Endothelial cell of umbilical vein (primary cell): Measurements from ENCODE around the gene PKNOX2. TPM values are rescaled to one million over a fixed set of nuclear protein-coding genes. Genes with fewer than 3 reads are reported as not detected.

Source experiments
- BruUV-seq: library from RNA; stranded (reverse); fragments of 400-500 nt; replicated peaks from 2 replicates; lab custom pipeline; 2021; lab: Mats Ljungman, UMichigan
- CTCF ChIA-PET: fragments of 300-600, 350-600 bp; sonication (Branson Sonifier 250); formaldehyde crosslinking; loops from one replicate; lab custom pipeline; 2021; ENCODE audit warnings: antibody characterized with exemption, inconsistent platforms; lab: Charles Lee
- POLR2A ChIA-PET: fragments of 300-600, 350-600 bp; sonication (Branson Sonifier 250); formaldehyde crosslinking; loops from one replicate; lab custom pipeline; 2021; ENCODE audit warnings: antibody characterized with exemption, inconsistent platforms; lab: Charles Lee
- DNase-seq: peaks from one replicate; pipeline ENCODE4 v3.0.0-alpha.2; 2011; ENCODE audit warnings: low read depth, low spot score
- FAIRE-seq: peaks from 2 replicates; lab custom pipeline; 2011; peaks lifted over from hg19 to GRCh38; lab: Jason Lieb, UNC
- H2AFZ ChIP-seq: 2 replicates; pipeline ENCODE4 v1.6.0; 2012; ENCODE audit warnings: low read depth, low read length, control low read depth, inconsistent platforms
- H3K27ac ChIP-seq: 2 replicates; pipeline ENCODE4 v1.5.1; 2011; ENCODE audit warnings: low read depth, mild to moderate bottlenecking, control low read depth, low read length, moderate library complexity; ENCODE audit not compliant: insufficient read depth
- H3K27me3 ChIP-seq, 2 experiments: 2 replicates each; pipeline versions ENCODE4 v1.6.0 to v1.6.1; 2011; ENCODE audit warnings: low read length in 2 of 2, mixed read lengths in 1 of 2; ENCODE audit not compliant: control insufficient read depth in 2 of 2, insufficient read depth in 2 of 2
- H3K36me3 ChIP-seq, 2 experiments: 2 replicates in 1 of 2; 3 replicates in 1 of 2; pipeline ENCODE4 v1.5.1; 2011; ENCODE audit warnings: low read length in 2 of 2, mild to moderate bottlenecking in 1 of 2, moderate library complexity in 1 of 2; ENCODE audit not compliant: control insufficient read depth in 2 of 2, insufficient read depth in 2 of 2; ENCODE audit errors: extremely low read depth in 1 of 2
- H3K4me1 ChIP-seq: 3 replicates; pipeline ENCODE4 v1.5.1; 2011; ENCODE audit warnings: mild to moderate bottlenecking, low read length; ENCODE audit not compliant: control insufficient read depth, insufficient read depth; ENCODE audit errors: extremely low read depth
- H3K4me2 ChIP-seq: 2 replicates; pipeline ENCODE4 v1.6.1; 2011; ENCODE audit warnings: low read length, control low read depth, mixed read lengths; ENCODE audit not compliant: insufficient read depth
- H3K4me3 ChIP-seq, 3 experiments: fragments of 200-600 bp in 1 of 3; sonication (generic), shearing (Covaris generic) in 1 of 3; replicated peaks in 1 of 3; 2 replicates each; pipeline ENCODE4 v1.5.1; 2011 to 2016; ENCODE audit warnings: control low read depth in 3 of 3, low read length in 3 of 3, mild to moderate bottlenecking in 2 of 3, inconsistent platforms in 1 of 3, low read depth in 1 of 3, moderate library complexity in 1 of 3; ENCODE audit not compliant: insufficient read depth in 1 of 3
- H3K79me2 ChIP-seq: 2 replicates; pipeline ENCODE4 v1.6.0; 2012; ENCODE audit warnings: low read length, inconsistent platforms; ENCODE audit not compliant: control insufficient read depth, insufficient read depth
- H3K9ac ChIP-seq: replicated peaks from 2 replicates; pipeline ENCODE3; 2011; ENCODE audit warnings: low read length, control low read depth; ENCODE audit not compliant: insufficient read depth; ENCODE audit errors: extremely low read depth
- H3K9me1 ChIP-seq: replicated peaks from 3 replicates; pipeline ENCODE4 v1.6.0; 2011; ENCODE audit warnings: mild to moderate bottlenecking, low read length; ENCODE audit not compliant: control insufficient read depth, insufficient read depth; ENCODE audit errors: extremely low read depth
- H3K9me3 ChIP-seq: replicated peaks from 2 replicates; pipeline ENCODE4 v1.5.1; 2012; ENCODE audit warnings: low read length, inconsistent platforms; ENCODE audit not compliant: control insufficient read depth, insufficient read depth
- H4K20me1 ChIP-seq: replicated peaks from 2 replicates; pipeline ENCODE3; 2011; ENCODE audit warnings: mild to moderate bottlenecking, low read length; ENCODE audit not compliant: control insufficient read depth, insufficient read depth; ENCODE audit errors: extremely low read depth
- CTCF ChIP-seq, 2 donors: IDR thresholded peaks; 1 replicate in 1 of 2; 2 replicates in 1 of 2; pipeline ENCODE4 v1.5.1; 2011; ENCODE audit warnings: low read length in 2 of 2, mild to moderate bottlenecking in 2 of 2, moderate library complexity in 2 of 2, control low read depth in 1 of 2, inconsistent platforms in 1 of 2, low read depth in 1 of 2; ENCODE audit not compliant: insufficient read depth in 1 of 2; ENCODE audit errors: extremely low read depth in 1 of 2
- EZH2 ChIP-seq: IDR thresholded peaks from 2 replicates; pipeline ENCODE4 v1.6.1; 2012; ENCODE audit warnings: borderline replicate concordance, low read depth, mild to moderate bottlenecking, moderate library complexity, low read length, inconsistent platforms; ENCODE audit not compliant: severe bottlenecking
- GATA2 ChIP-seq: IDR thresholded peaks from 2 replicates; pipeline ENCODE4 v1.7.0; 2011; ENCODE audit warnings: low read depth, mild to moderate bottlenecking, moderate library complexity, mixed read lengths, low read length; ENCODE audit not compliant: insufficient read length, insufficient read depth
- JUN ChIP-seq: IDR thresholded peaks from 2 replicates; pipeline ENCODE4 v1.6.1; 2011; ENCODE audit warnings: borderline replicate concordance, low read depth; ENCODE audit not compliant: insufficient read length, insufficient read depth
- MYC ChIP-seq: IDR thresholded peaks from one replicate; pipeline ENCODE4 v1.6.1; 2011; ENCODE audit warnings: mild to moderate bottlenecking, low read depth, low read length
- POLR2A ChIP-seq: IDR thresholded peaks from 2 replicates; pipeline ENCODE4 v1.6.1; 2012; ENCODE audit warnings: low read depth, mild to moderate bottlenecking, control low read depth, low read length
- POLR2AphosphoS5 ChIP-seq: IDR thresholded peaks from 2 replicates; pipeline ENCODE4 v1.6.1; 2012; ENCODE audit warnings: low read depth, mild to moderate bottlenecking, control low read depth, low read length, moderate library complexity; ENCODE audit not compliant: insufficient read depth
- dilution Hi-C: fragments of 300-500 bp; cut with MboI; formaldehyde crosslinking; loops from one replicate; pipeline ENCODE4 v1.15.0; 2019; ENCODE audit warnings: low sequenced_read_pairs; ENCODE audit not compliant: extremely low pct_ligation_motif_present
- intact Hi-C: fragments of 100-400 bp; cut with micrococcal nuclease; formaldehyde crosslinking; loops from one replicate; pipeline ENCODE4 v1.10.0; 2022
- polyA plus RNA-seq, 4 experiments: library from polyadenylated mRNA; depleted of rRNA in 3 of 4; stranded (reverse) in 3 of 4; unstranded in 1 of 4; fragments of >200 nt; gene quantifications; 2 replicates each; pipeline versions ENCODE4 v1.2.1 to v1.2.3, GENCODE V29; 2011 to 2012; ENCODE audit warnings: missing spikeins in 1 of 4
- total RNA-seq: library from RNA; stranded (reverse); gene quantifications from 2 replicates; pipeline ENCODE4 v1.2.3, GENCODE V29; 2021
- TF ChIP-seq, protein P1 (sequence below): IDR thresholded peaks from 2 replicates; pipeline ENCODE4 v1.6.1; 2011; ENCODE audit not compliant: insufficient read depth, insufficient read length

PKNOX2 gene
- total and polyA plus RNA-seq, 2 donors (not counting 3 experiments of a cell fraction or from before 2014, with no cell fraction given), result 0.11 to 0.91 TPM

- ChIA-PET CTCF (interaction anchor here (0.8 to 5.1 kb wide), 7 partner anchors 17 to 286 kb away, joined by 3 to 28 read pairs (median 7); no protein-coding TSS in a partner anchor), POLR2A (no interaction called here)
- intact Hi-C loops, result no loop called here
- no peaks in the 10 kb centered on the region for H3K9me1 ChIP-seq
- TF ChIP-seq EZH2, result no peak
- TF ChIP-seq JUN, result no peak
- TF ChIP-seq POLR2AphosphoS5, result no peak
- no peak for TF ChIP-seq GATA2
- no peak for TF ChIP-seq MYC
- TF ChIP-seq, protein P1, sequence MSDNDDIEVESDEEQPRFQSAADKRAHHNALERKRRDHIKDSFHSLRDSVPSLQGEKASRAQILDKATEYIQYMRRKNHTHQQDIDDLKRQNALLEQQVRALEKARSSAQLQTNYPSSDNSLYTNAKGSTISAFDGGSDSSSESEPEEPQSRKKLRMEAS, result no peak
- no peak for TF ChIP-seq POLR2A
- TF ChIP-seq CTCF (IDR thresholded peaks at IDR 0.05; ENCODE audit: extremely low read depth in 1 of 2, insufficient read depth in 1 of 2, low read depth in 1 of 2, low read length in 2 of 2), result peak in 1 of 2 donors; percentile 37
- dilution Hi-C loops, result no loop called here
- no peaks in the 10 kb centered on the region for H3K4me1 ChIP-seq
- DNase-seq (peak; percentile 9), FAIRE-seq (no peak)
- BruUV-seq, result no TSS peak
- H3K4me2 ChIP-seq, result no peak overlapping the region
- H3K9ac ChIP-seq, result no peak overlapping the region
- H3K79me2 ChIP-seq, result no peaks in the 10 kb centered on the region
- H3K27me3 ChIP-seq, result peaks cover 4 to 13% of the 10 kb centered on the region in 2 experiments
- H2AFZ ChIP-seq, result no peak overlapping the region
- no peaks in the 10 kb centered on the region for H3K9me3 ChIP-seq
- no peaks in the 10 kb centered on the region for H4K20me1 ChIP-seq
- H3K4me3 ChIP-seq, result no peak overlapping the region
- no peaks in the 10 kb centered on the region for H3K36me3 ChIP-seq
- H3K27ac ChIP-seq, result no peak overlapping the region
Measured at GRCh38 chr11:125257190-125257579, 92.6 kb downstream of the PKNOX2 start.
